Thyroid gland (tissue), 4 donors: ENCODE results near the gene NUDT1.

Experiments used
- CTCF ChIP-seq, 6 experiments: fragments of 200-600 bp in 3 of 6; fragments of 450-650 bp in 3 of 6; sonication (generic) in 3 of 6; IDR thresholded peaks; one replicate each; pipeline ENCODE4 v1.5.1; 2016 to 2019; ENCODE audit warnings: antibody characterized with exemption in 6 of 6, mild to moderate bottlenecking in 2 of 6, inconsistent platforms in 1 of 6, moderate library complexity in 1 of 6
- POLR2A ChIP-seq, 2 donors: fragments of 450-650 bp; IDR thresholded peaks; one replicate each; pipeline ENCODE4 v1.6.1; 2017; ENCODE audit warnings: antibody characterized with exemption in 2 of 2, mild to moderate bottlenecking in 2 of 2, moderate library complexity in 1 of 2

- TF ChIP-seq CTCF (IDR thresholded peaks at IDR 0.05) (no peak), POLR2A (IDR thresholded peaks at IDR 0.05) (no peak)
Observed at GRCh38 chr7:2295936-2296620, 54.1 kb downstream of the NUDT1 start.
